WTC11 (cell line): Measurements from ENCODE around the gene TSPAN32. TPM values are rescaled to one million over a fixed set of nuclear protein-coding genes. Genes with fewer than 3 reads are reported as not detected.

Experiments used
- ATAC-seq: fragments of 200-7000 bp; cut with Tn5 transposase; 2 replicates; pipeline ENCODE4 v1.10.0; 2021; ENCODE audit warnings: mild to moderate bottlenecking, moderate library complexity
- CTCF ChIA-PET: fragments of 300-600 bp; sonication (Branson Sonifier 250); formaldehyde crosslinking; loops from one replicate; lab custom pipeline; 2021; ENCODE audit warnings: antibody characterized with exemption; lab: Charles Lee
- POLR2A ChIA-PET: fragments of 350-600 bp; sonication (Branson Sonifier 250); formaldehyde crosslinking; loops from one replicate; lab custom pipeline; 2021; ENCODE audit warnings: antibody characterized with exemption; lab: Charles Lee
- DNase-seq: peaks from one replicate; pipeline ENCODE4 v3.0.0; 2021; ENCODE audit warnings: low spot score
- H3K27ac Mint-ChIP-seq: 2 replicates; pipeline ENCODE4 v1.8.0; 2021; ENCODE audit warnings: mixed read lengths
- H3K27me3 Mint-ChIP-seq: 2 replicates; pipeline ENCODE4 v1.8.0; 2021; ENCODE audit warnings: low read depth, mild to moderate bottlenecking, moderate library complexity, mixed read lengths
- H3K36me3 Mint-ChIP-seq: 2 replicates; pipeline ENCODE4 v1.8.0; 2021; ENCODE audit warnings: mixed read lengths
- H3K4me1 Mint-ChIP-seq: 2 replicates; pipeline ENCODE4 v1.8.0; 2022; ENCODE audit warnings: mixed read lengths
- H3K4me3 Mint-ChIP-seq: 2 replicates; pipeline ENCODE4 v1.8.0; 2021; ENCODE audit warnings: mild to moderate bottlenecking, moderate library complexity, mixed read lengths
- H3K9me3 Mint-ChIP-seq: 2 replicates; pipeline ENCODE4 v1.8.0; 2021; ENCODE audit warnings: mixed read lengths
- IRF2 ChIP-seq: sonication (generic); formaldehyde crosslinking; IDR thresholded peaks from 2 replicates; pipeline ENCODE4 v1.8.0; 2022; ENCODE audit warnings: low read depth, missing genetic modification reagents, borderline replicate concordance
- NR2C2 ChIP-seq: sonication (generic); formaldehyde crosslinking; IDR thresholded peaks from 2 replicates; pipeline ENCODE4 v1.8.0; 2022; ENCODE audit warnings: mild to moderate bottlenecking, missing genetic modification reagents
- SOX15 ChIP-seq: fragments of 250-450 bp; sonication (Bioruptor Pico); IDR thresholded peaks from 2 replicates; pipeline ENCODE4 v1.9.0; 2021; ENCODE audit warnings: mild to moderate bottlenecking
- ZNF263 ChIP-seq: sonication (generic); formaldehyde crosslinking; IDR thresholded peaks from 2 replicates; pipeline ENCODE4 v1.8.1; 2022; ENCODE audit warnings: low read depth, mild to moderate bottlenecking, moderate library complexity, missing genetic modification reagents
- total RNA-seq: library from RNA; stranded (reverse); gene quantifications from 3 replicates; pipeline ENCODE4 v1.2.3, GENCODE V29; 2021
- TF ChIP-seq, protein P1 (sequence below): fragments of 250-450 bp; sonication (Bioruptor Pico); IDR thresholded peaks from 2 replicates; pipeline ENCODE4 v1.9.0; 2021; ENCODE audit warnings: mild to moderate bottlenecking, borderline replicate concordance
- TF ChIP-seq, protein P2 (sequence below): fragments of 200-600 bp; IDR thresholded peaks from 2 replicates; pipeline ENCODE4 v1.8.0; 2022; ENCODE audit warnings: antibody characterized with exemption
- TF ChIP-seq, protein P3 (sequence below): sonication (generic); formaldehyde crosslinking; IDR thresholded peaks from 2 replicates; pipeline ENCODE4 v1.8.1; 2022; ENCODE audit warnings: missing genetic modification reagents, borderline replicate concordance

Gene TSPAN32
- total RNA-seq, 1 experiment from 2014 or later: not detected

DNA sequence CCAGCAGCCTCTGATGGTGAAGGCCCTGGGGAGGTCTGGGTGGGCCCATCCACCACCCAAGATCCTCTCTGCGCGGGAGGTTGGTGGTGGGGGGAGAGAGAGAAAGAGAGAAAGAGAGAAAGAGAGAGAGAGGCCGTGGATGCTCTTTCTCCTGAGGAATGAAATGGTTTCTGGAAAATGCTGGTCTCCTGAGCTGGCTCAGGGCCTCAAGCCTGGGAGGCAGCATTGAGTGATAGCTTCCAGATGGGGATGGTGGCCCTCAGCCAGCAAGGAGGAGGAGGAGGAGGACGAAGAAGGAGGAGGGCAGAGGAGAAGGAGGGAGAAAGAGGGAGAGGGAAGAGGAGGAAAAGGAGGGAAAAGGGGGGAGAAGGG lies 4.6 kb downstream of the TSPAN32 start (continued):
- TF ChIP-seq, protein P1, sequence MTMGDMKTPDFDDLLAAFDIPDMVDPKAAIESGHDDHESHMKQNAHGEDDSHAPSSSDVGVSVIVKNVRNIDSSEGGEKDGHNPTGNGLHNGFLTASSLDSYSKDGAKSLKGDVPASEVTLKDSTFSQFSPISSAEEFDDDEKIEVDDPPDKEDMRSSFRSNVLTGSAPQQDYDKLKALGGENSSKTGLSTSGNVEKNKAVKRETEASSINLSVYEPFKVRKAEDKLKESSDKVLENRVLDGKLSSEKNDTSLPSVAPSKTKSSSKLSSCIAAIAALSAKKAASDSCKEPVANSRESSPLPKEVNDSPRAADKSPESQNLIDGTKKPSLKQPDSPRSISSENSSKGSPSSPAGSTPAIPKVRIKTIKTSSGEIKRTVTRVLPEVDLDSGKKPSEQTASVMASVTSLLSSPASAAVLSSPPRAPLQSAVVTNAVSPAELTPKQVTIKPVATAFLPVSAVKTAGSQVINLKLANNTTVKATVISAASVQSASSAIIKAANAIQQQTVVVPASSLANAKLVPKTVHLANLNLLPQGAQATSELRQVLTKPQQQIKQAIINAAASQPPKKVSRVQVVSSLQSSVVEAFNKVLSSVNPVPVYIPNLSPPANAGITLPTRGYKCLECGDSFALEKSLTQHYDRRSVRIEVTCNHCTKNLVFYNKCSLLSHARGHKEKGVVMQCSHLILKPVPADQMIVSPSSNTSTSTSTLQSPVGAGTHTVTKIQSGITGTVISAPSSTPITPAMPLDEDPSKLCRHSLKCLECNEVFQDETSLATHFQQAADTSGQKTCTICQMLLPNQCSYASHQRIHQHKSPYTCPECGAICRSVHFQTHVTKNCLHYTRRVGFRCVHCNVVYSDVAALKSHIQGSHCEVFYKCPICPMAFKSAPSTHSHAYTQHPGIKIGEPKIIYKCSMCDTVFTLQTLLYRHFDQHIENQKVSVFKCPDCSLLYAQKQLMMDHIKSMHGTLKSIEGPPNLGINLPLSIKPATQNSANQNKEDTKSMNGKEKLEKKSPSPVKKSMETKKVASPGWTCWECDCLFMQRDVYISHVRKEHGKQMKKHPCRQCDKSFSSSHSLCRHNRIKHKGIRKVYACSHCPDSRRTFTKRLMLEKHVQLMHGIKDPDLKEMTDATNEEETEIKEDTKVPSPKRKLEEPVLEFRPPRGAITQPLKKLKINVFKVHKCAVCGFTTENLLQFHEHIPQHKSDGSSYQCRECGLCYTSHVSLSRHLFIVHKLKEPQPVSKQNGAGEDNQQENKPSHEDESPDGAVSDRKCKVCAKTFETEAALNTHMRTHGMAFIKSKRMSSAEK: no peak
- TF ChIP-seq, protein P2, sequence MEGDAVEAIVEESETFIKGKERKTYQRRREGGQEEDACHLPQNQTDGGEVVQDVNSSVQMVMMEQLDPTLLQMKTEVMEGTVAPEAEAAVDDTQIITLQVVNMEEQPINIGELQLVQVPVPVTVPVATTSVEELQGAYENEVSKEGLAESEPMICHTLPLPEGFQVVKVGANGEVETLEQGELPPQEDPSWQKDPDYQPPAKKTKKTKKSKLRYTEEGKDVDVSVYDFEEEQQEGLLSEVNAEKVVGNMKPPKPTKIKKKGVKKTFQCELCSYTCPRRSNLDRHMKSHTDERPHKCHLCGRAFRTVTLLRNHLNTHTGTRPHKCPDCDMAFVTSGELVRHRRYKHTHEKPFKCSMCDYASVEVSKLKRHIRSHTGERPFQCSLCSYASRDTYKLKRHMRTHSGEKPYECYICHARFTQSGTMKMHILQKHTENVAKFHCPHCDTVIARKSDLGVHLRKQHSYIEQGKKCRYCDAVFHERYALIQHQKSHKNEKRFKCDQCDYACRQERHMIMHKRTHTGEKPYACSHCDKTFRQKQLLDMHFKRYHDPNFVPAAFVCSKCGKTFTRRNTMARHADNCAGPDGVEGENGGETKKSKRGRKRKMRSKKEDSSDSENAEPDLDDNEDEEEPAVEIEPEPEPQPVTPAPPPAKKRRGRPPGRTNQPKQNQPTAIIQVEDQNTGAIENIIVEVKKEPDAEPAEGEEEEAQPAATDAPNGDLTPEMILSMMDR: no peak
- TF ChIP-seq SOX15 (no peak), NR2C2 (no peak)

DNA sequence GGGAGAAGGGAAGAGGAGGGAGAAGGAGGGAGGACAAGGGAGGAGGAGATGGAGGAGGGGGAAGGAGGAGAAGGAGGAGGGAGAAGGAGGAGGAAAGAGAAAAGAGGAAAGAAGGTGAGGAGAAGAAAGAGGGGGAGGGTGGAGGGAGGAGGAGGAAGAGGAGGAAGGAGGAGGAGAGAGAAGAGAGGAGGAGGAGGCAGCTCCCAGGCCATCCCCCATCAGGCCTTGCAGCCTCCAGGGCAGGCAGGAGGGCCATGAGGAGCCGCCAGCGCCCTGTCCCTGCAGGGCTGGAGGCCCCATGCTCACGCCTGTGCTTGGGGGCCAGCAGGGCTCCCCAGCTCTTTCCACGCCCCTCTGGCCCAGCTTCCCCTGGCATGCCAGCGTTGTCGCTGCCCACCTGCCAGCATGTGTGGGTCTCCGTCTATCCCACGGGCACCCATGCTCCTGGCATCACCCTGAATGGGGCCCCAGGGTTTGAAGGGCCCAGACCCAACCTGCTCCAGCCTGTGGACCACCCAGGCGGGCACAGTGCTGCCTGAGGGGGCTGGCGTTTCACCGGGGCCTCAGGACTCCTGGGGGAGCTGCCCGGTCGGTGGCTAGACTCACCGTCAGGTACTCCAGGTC lies 5.2 kb downstream of the TSPAN32 start:
- Mint-ChIP-seq H3K36me3 (no peaks in the 10 kb centered on the region), H3K4me1 (peaks cover 4% of the 10 kb centered on the region), H3K9me3 (no peaks in the 10 kb centered on the region), H3K4me3 (no peak overlapping the region), H3K27me3 (no peaks in the 10 kb centered on the region), H3K27ac (no peak overlapping the region)
- DNase-seq (no peak), ATAC-seq (no peak)
- TF ChIP-seq ZNF263 (CRISPR knock-in tag): peak; percentile 41; the same call in 1 of the 2 replicates
- TF ChIP-seq, protein P3, sequence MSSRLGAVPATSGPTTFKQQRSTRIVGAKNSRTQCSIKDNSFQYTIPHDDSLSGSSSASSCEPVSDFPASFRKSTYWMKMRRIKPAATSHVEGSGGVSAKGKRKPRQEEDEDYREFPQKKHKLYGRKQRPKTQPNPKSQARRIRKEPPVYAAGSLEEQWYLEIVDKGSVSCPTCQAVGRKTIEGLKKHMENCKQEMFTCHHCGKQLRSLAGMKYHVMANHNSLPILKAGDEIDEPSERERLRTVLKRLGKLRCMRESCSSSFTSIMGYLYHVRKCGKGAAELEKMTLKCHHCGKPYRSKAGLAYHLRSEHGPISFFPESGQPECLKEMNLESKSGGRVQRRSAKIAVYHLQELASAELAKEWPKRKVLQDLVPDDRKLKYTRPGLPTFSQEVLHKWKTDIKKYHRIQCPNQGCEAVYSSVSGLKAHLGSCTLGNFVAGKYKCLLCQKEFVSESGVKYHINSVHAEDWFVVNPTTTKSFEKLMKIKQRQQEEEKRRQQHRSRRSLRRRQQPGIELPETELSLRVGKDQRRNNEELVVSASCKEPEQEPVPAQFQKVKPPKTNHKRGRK (CRISPR knock-in tag): no peak
- ChIA-PET POLR2A (no interaction called here), CTCF (interaction anchor here (0.6 to 11.0 kb wide), 9 partner anchors 12 to 313 kb away, joined by 3 to 398 read pairs (median 24); partner anchors contain the start of genes CD81 and TSSC4)

DNA sequence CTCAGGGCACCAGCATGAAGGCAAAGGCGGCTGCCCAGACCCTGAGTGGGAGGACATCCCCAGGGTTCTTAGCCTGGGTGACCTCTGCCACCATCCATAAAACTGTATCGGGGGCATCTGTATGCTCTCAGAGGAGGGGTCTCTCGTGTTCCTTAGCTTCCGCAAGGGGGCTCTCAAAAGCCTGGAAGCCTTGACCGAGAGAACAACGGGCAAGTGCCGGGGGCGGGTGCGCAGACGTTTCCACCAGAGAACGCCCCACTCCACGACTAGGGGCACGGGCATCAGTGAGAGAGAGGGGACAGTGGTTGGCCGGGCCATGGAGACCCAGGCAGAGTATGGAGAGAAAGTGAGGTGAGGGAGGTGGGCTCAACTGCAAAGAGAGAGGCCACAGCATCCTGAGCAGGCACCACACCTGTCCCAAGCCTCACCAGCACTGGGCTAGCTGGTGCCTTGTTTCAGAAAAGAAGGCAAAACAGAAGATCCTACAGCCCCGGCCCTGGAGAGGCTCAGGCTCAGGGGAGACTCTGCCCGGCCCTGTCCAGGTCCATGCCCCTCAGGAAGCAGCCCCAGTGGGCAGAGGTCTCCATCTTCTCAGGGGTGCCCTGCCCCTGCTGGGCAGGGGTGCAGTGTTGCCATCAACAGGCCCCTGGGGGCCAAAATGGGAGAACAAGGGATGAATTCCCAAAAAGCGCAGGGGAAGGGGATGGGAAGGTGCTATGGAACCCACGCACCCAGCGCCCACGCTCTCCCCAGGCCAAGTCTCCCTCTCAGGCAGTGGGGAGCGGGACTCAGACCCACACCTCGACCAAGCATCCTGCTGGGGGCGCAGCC lies 5.9 kb downstream of the TSPAN32 start:
- Mint-ChIP-seq H3K27me3 (no peaks in the 10 kb centered on the region), H3K4me3 (no peak overlapping the region), H3K36me3 (no peaks in the 10 kb centered on the region), H3K9me3 (no peaks in the 10 kb centered on the region), H3K27ac (no peak overlapping the region; the same call in 1 of the 2 replicates), H3K4me1 (peaks cover 4% of the 10 kb centered on the region)
- ATAC-seq (no peak), DNase-seq (no peak)
- TF ChIP-seq IRF2: no peak
- TF ChIP-seq, protein P2: no peak
- ChIA-PET POLR2A (no interaction called here), CTCF (interaction anchor here (1.7 to 11.0 kb wide), 4 partner anchors 13 to 121 kb away, joined by 3 to 398 read pairs (median 26); partner anchors contain the start of gene CD81)
